IPS-NIHi7 (cell line): ENCODE measurements around the gene OBP2A.

Experiments used
- DNase-seq: peaks from one replicate; pipeline ENCODE4 v3.0.0; 2012; ENCODE audit warnings: mixed read lengths; ENCODE audit errors: extremely low spot score

OBP2A gene

GRCh38 chr9:135551456-135551855 is 5.5 kb downstream of the OBP2A start:
- no peak for DNase-seq

- DNase-seq: no peak
Observed at GRCh38 chr9:135552021-135552697, 6.2 kb downstream of the OBP2A start.

GRCh38 chr9:135552698-135553171 is 6.8 kb downstream of the OBP2A start:
- DNase-seq: peak; percentile 64

GRCh38 chr9:135554718-135555117 is 8.8 kb downstream of the OBP2A start:
- no peak for DNase-seq

- DNase-seq: no peak
Observed at GRCh38 chr9:135555203-135555602, 9.3 kb downstream of the OBP2A start.

GRCh38 chr9:135555910-135556309 is 10.0 kb downstream of the OBP2A start:
- DNase-seq: no peak

- DNase-seq: no peak
Observed at GRCh38 chr9:135559606-135560005, 13.7 kb downstream of the OBP2A start.

GRCh38 chr9:135561391-135562234 is 15.7 kb downstream of the OBP2A start, which contains the start of gene PAEP:
TSS of gene PAEP (plus strand) at chr9:135561756.
- no peak for DNase-seq

- no peak for DNase-seq
Observed at GRCh38 chr9:135562235-135562745, 16.4 kb downstream of the OBP2A start.

- no peak for DNase-seq
Observed at GRCh38 chr9:135563039-135563476, 17.1 kb downstream of the OBP2A start.

- DNase-seq: no peak
Observed at GRCh38 chr9:135563858-135564257, 17.9 kb downstream of the OBP2A start.

- DNase-seq: no peak
Observed at GRCh38 chr9:135565141-135565628, 19.3 kb downstream of the OBP2A start.

GRCh38 chr9:135565636-135566035 is 19.7 kb downstream of the OBP2A start:
- DNase-seq: no peak

- no peak for DNase-seq
Observed at GRCh38 chr9:135566552-135566951, 20.6 kb downstream of the OBP2A start.

GRCh38 chr9:135567311-135567710 is 21.4 kb downstream of the OBP2A start:
- no peak for DNase-seq

GRCh38 chr9:135568026-135568425 is 22.1 kb downstream of the OBP2A start:
- no peak for DNase-seq

- no peak for DNase-seq
Observed at GRCh38 chr9:135570456-135570855, 24.5 kb downstream of the OBP2A start.

- no peak for DNase-seq
Observed at GRCh38 chr9:135572233-135572632, 26.3 kb downstream of the OBP2A start.

- no peak for DNase-seq
Observed at GRCh38 chr9:135573124-135573523, 27.2 kb downstream of the OBP2A start.

GRCh38 chr9:135574331-135574730 is 28.4 kb downstream of the OBP2A start:
- no peak for DNase-seq

- no peak for DNase-seq
Observed at GRCh38 chr9:135574943-135575342, 29.0 kb downstream of the OBP2A start.

GRCh38 chr9:135575995-135576631 is 30.2 kb downstream of the OBP2A start:
- DNase-seq: no peak
